GM19463 (cell line): ENCODE results near the gene SPATA22.
"Not testable (repeated sequence)": the region's sequence is repeated elsewhere in the genome, so short reads cannot be mapped to it uniquely, and the experiment has no call there.

Source experiments
- ATAC-seq: cut with Tn5 transposase; IDR thresholded peaks from one replicate; pipeline ENCODE4 v1.9.1; 2021; ENCODE audit warnings: mild to moderate bottlenecking, moderate library complexity; ENCODE audit not compliant: unreplicated experiment

SPATA22 gene

GRCh38 chr17:3475251-3475685 lies 3.6 kb upstream of the SPATA22 start:
- ATAC-seq, result no peak

DNA sequence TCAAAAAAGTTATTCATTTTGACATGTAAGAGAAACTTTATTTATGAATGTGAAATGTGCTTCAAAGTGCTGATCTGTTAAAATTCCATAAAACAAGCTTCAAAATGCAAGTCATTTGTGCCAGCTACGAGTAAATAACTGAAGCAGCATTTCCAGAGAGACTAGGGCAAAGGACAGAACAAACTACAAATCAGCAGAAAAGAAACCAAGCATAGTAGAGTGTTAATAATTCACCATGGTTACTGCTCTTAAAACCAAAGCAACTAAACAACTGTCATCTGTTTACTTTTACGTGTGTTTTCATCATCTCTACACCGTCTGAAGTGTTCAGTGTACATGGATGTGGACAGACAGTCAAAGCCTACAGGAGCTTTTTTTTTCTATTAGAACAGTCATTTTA lies 2.6 kb upstream of the SPATA22 start:
- ATAC-seq, result no peak

DNA sequence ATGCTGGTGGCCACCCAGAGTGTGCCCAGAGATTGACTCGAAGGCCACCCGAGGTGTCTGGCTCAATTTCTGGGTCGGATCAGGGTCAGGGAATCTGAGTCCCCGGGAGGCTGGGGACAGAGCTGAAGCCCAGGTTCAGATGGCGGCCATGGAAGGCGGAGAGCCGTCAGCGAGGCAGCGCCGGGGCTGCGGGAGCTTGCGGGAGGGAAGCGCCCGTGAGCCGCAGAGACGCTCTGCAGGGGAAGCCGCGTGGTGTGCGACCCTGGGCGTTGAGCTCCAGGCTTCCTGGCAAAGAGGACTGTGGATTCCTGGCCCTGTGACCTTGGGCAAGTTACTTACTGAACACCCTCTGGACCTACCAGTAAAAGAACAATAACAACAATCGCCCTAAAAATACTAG lies 518 bp upstream of the SPATA22 start:
- ATAC-seq, result no peak

GRCh38 chr17:3469529-3469928 lies 2.1 kb downstream of the SPATA22 start:
- ATAC-seq, result no peak

- ATAC-seq, result not testable (repeated sequence)
Observed at GRCh38 chr17:3466355-3466754, 5.3 kb downstream of the SPATA22 start.

GRCh38 chr17:3448059-3448665 lies 23.5 kb downstream of the SPATA22 start:
- no peak for ATAC-seq

- ATAC-seq, result no peak
Observed at GRCh38 chr17:3447625-3448024, 24.0 kb downstream of the SPATA22 start.

DNA sequence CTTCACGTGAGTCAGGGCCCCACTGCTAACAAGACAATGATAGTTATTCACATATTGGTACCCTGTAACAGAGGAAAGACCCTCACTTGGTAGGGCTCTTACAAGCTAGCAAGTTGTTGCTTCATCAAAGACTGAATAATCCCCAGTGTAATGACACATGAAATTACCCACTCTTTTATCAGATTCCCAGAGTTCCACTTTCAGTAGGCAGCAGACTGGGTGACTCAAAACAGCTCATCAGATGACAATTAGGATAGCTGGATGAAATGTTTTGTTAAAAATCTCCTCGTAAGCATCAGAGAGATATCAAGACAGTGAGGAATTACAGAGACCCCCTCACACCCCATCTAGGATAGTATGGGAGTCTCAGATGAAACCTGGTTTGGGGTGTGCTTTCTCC lies 31.2 kb downstream of the SPATA22 start:
- ATAC-seq, result no peak

- ATAC-seq, result no peak
Observed at GRCh38 chr17:3438368-3438767, 33.3 kb downstream of the SPATA22 start.

GRCh38 chr17:3433741-3434140 lies 37.9 kb downstream of the SPATA22 start, which contains the start of gene OR1E2:
TSS of gene OR1E2 (minus strand) at chr17:3433841. CDS start at chr17:3433841, 0 bp downstream.
- no peak for ATAC-seq

DNA sequence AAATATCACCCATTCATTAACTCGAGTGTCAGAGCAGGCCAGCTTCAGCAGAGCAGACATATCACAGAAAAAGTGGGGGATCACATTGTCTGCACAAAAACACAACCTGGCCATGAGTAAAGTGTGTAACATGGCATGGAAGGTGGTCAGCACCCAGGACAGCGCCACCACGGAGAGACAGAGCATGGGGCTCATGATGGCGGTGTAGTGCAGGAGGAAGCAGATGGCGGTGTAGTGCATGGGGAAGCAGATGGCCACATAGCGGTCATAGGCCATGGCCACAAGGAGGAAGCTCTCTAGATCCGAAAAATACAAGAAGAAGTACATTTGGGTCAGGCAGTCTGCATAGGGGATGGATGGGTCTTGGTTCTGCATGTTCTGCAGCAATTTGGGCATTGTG lies 38.4 kb downstream of the SPATA22 start:
- not testable (repeated sequence) for ATAC-seq

DNA sequence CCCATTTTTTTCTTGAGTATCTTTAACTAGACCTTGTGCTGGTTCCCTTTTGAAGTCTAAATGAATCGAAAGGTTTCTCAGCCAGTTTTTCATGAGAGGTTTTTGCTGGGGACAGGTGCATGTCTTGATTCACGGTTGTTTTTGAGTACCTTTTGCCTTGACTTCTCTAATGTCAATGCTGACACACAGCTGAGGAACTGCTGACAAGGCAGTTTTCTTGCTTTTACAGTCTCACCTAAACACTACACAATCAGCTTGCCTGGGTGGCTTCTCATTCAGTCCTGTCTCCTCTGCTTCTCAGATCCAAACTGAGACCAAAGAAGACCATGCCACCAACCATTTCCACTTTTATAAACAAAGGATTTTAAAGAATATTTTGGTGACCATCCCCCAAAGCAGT lies 53.4 kb downstream of the SPATA22 start:
- ATAC-seq, result no peak

DNA sequence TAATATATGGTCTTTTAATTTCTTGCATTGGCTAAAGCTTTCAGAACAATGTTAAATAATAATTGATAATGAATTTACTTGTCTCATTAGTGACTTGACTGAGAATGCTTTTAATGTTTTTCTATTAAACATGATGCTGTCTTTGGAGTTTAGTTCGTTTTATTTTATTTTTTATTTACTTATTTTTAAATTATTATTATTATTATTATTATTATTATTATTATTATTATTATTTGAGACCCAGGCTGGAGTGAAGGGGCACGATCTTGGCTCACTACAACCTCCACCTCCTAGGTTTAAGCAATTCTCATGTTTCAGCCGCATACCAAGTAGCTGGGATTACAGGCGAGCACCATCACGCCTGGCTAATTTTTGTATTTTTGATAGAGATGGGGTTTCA lies 56.0 kb downstream of the SPATA22 start:
- ATAC-seq, result no peak

- not testable (repeated sequence) for ATAC-seq
Observed at GRCh38 chr17:3412216-3412615, 59.4 kb downstream of the SPATA22 start.

DNA sequence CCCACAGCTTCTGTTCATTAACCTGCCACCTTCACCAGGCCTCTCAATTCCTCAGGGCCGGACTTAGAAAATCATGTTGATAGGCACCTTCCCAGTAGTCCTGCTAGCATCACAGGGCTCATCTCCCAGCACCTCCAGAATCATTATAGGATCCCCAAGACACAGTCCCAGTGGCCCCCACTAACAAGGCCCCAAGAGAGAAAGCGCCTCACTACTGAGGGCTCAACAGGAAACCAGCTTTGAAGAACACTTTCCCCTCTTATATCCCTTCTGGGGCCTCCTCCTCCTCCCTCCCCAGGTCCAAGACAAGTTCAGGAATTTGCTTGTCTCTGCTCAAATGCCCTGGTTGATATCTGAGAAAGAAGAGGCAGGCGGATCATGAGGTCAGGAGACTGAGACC lies 60.5 kb downstream of the SPATA22 start, which contains the start of gene OR3A3:
TSS of gene OR3A3 (plus strand) at position 301 of the 400 bp plus-strand sequence.
- ATAC-seq, result no peak

- not testable (repeated sequence) for ATAC-seq
Observed at GRCh38 chr17:3403856-3404255, 67.8 kb downstream of the SPATA22 start.

DNA sequence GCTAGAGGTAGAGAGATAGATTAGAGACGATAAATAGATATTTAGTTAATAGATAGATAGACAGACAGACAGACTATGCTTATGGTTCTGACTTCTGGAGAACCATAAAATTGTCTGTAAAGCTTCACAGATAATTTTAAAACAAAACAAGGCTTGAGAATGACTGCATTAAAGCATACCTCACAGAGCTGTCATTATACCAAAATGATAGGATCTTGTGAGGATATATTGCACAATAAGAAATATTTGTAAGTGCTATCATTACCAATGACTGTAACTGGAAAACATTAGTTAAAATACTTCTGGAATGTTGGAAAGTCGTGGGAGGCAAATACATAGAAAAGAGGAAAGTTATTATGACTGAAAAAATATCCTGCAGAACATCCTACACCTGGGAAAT lies 69.8 kb downstream of the SPATA22 start:
- ATAC-seq, result no peak

DNA sequence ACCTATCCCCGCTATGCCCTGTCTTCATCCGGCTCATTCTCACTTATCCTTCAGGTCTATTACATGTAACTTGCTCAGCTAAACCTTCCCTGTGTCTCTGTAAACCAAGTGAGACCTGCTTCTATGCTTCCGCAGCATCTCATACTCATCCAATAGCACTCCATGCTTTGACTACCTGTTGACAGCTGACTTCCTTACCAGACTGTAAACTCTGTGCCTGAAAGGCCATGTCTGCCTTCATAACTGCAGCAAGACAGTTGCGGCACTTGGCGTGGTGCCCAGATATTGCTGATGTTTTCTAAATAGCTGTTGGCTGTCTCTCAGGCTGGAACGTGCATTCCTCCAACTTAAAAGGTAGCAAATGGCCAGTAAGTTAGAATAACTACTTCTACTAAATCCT lies 71.6 kb downstream of the SPATA22 start:
- ATAC-seq, result no peak

DNA sequence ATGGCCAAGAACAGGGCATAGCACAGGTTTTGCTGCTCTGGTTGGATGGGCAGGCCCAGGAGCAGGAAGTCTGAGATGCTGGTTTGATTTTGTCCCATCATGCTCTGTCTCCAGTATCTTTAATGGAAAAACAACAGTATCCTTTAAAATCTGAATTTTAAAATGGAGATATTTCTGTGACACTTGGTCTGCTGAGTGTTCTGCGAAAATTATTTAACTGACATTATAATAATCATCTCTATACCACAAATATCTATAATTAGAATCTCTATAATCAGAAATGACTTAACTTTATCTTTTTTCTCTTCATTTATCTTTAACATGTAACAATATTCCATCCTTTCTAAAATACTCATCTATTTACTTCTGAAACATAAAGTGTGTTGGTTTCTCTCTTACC lies 73.3 kb downstream of the SPATA22 start, which contains the start of gene OR1E1:
TSS of gene OR1E1 (minus strand) at position 101 of the 400 bp plus-strand sequence. CDS start at position 101, 0 bp downstream.
- ATAC-seq, result no peak

DNA sequence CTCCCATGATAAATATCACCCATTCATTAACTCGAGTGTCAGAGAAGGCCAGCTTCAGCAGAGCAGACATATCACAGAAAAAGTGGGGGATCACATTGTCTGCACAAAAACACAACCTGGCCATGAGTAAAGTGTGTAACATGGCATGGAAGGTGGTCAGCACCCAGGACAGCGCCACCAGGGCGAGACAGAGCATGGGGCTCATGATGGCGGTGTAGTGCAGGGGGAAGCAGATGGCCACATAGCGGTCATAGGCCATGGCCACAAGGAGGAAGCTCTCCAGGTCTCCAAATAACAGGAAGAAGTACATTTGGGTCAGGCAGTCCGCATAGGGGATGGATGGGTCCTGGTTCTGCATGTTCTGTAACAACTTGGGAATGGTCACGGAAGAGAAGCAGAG lies 73.8 kb downstream of the SPATA22 start:
- not testable (repeated sequence) for ATAC-seq
